PC-9 (cell line): ENCODE measurements around the gene FOXP1. TPM values are rescaled to one million over a fixed set of nuclear protein-coding genes. Genes with fewer than 3 reads are reported as not detected.

Experiments
- BruUV-seq: library from RNA; stranded (reverse); fragments of 400-500 nt; replicated peaks from 2 replicates; lab custom pipeline; 2021; lab: Mats Ljungman, UMichigan
- CTCF ChIA-PET: fragments of 300-600 bp; sonication (Branson Sonifier 250); formaldehyde crosslinking; loops from one replicate; lab custom pipeline; 2022; ENCODE audit warnings: antibody characterized with exemption; lab: Charles Lee
- POLR2A ChIA-PET: fragments of 300-600 bp; sonication (Branson Sonifier 250); formaldehyde crosslinking; loops from one replicate; lab custom pipeline; 2022; ENCODE audit warnings: antibody characterized with exemption; ENCODE audit not compliant: unreplicated experiment; lab: Charles Lee
- DNase-seq, 2 experiments: peaks; one replicate each; pipeline versions ENCODE4 v3.0.0 to v3.0.0-alpha.2; 2015 to 2022; ENCODE audit warnings: mixed read lengths in 1 of 2
- H2AFZ ChIP-seq: fragments of 200-600 bp; sonication (generic); 2 replicates; pipeline ENCODE4 v1.8.1; 2017; ENCODE audit warnings: antibody characterized with exemption
- H3F3A ChIP-seq: fragments of 200-600 bp; sonication (generic); 2 replicates; pipeline ENCODE4 v1.8.1; 2017; ENCODE audit warnings: antibody characterized with exemption, mild to moderate bottlenecking, low read depth; ENCODE audit not compliant: insufficient read depth
- H3K27ac ChIP-seq: fragments of 200-600 bp; sonication (generic); 2 replicates; pipeline ENCODE4 v1.6.1; 2016; ENCODE audit warnings: mixed run types
- H3K27me3 ChIP-seq: fragments of 200-600 bp; sonication (generic); 2 replicates; pipeline ENCODE4 v1.6.1; 2016; ENCODE audit warnings: low read depth, mixed run types; ENCODE audit not compliant: insufficient read depth
- H3K36me3 ChIP-seq: fragments of 200-600 bp; sonication (generic); 2 replicates; pipeline ENCODE4 v1.6.1; 2016; ENCODE audit warnings: low read depth, mixed run types
- H3K4me1 ChIP-seq: fragments of 200-600 bp; sonication (generic); replicated peaks from 2 replicates; pipeline ENCODE4 v1.6.1; 2016; ENCODE audit warnings: mixed run types; ENCODE audit not compliant: insufficient read depth
- H3K4me2 ChIP-seq: fragments of 200-600 bp; sonication (generic); 2 replicates; pipeline ENCODE4 v1.6.1; 2017; ENCODE audit warnings: mixed run types
- H3K4me3 ChIP-seq: fragments of 200-600 bp; sonication (generic); 2 replicates; pipeline ENCODE4 v1.6.1; 2016; ENCODE audit warnings: mixed run types
- H3K79me2 ChIP-seq: fragments of 200-600 bp; sonication (generic); 2 replicates; pipeline ENCODE4 v1.6.1; 2017; ENCODE audit warnings: low read depth, mixed run types
- H3K9me2 ChIP-seq: fragments of 200-600 bp; sonication (generic); 2 replicates; pipeline ENCODE4 v1.8.1; 2017; ENCODE audit warnings: mild to moderate bottlenecking; ENCODE audit not compliant: insufficient read depth
- H3K9me3 ChIP-seq: fragments of 200-600 bp; sonication (generic); 2 replicates; pipeline ENCODE4 v1.8.1; 2016; ENCODE audit warnings: low read depth; ENCODE audit not compliant: insufficient read depth
- H4K20me1 ChIP-seq: fragments of 200-600 bp; sonication (generic); 2 replicates; pipeline ENCODE4 v1.8.1; 2017; ENCODE audit not compliant: insufficient read depth
- CTCF ChIP-seq: fragments of 200-600 bp; sonication (generic); conservative IDR thresholded peaks from 2 replicates; pipeline ENCODE4 v1.6.1; 2017; ENCODE audit warnings: mixed run types, antibody characterized with exemption, mild to moderate bottlenecking, moderate library complexity
- EZH2 ChIP-seq: fragments of 200-600 bp; sonication (generic); IDR thresholded peaks from 2 replicates; pipeline ENCODE4 v1.8.0; 2017; ENCODE audit warnings: antibody characterized with exemption, low read depth
- intact Hi-C: fragments of 100-400 bp; cut with micrococcal nuclease; formaldehyde crosslinking; loops from one replicate; pipeline ENCODE4 v1.10.0; 2022; ENCODE audit not compliant: unreplicated experiment
- total RNA-seq: library from RNA; stranded (reverse); gene quantifications from 2 replicates; pipeline ENCODE4 v1.2.3, GENCODE V29; 2021

The FOXP1 gene
- total RNA-seq, 1 experiment from 2014 or later, result 33.3 TPM

GRCh38 chr3:70919091-70919490 is 664.4 kb downstream of the FOXP1 start:
- no peak overlapping the region for H3K4me2 ChIP-seq
- H3K27me3 ChIP-seq, result no peaks in the 10 kb centered on the region
- no TSS peak for BruUV-seq
- no peaks in the 10 kb centered on the region for H4K20me1 ChIP-seq
- no peak overlapping the region for H3K4me3 ChIP-seq
- no peaks in the 10 kb centered on the region for H3K9me3 ChIP-seq
- H3K4me1 ChIP-seq, result no peaks in the 10 kb centered on the region
- no peak for TF ChIP-seq EZH2
- no peak for TF ChIP-seq CTCF
- DNase-seq, result no peak
- H3F3A ChIP-seq, result no peaks in the 10 kb centered on the region
- no peak overlapping the region for H2AFZ ChIP-seq
- no peaks in the 10 kb centered on the region for H3K36me3 ChIP-seq
- H3K27ac ChIP-seq, result no peak overlapping the region
- no peaks in the 10 kb centered on the region for H3K79me2 ChIP-seq
- ChIA-PET CTCF (no interaction called here), POLR2A (no interaction called here)
- no peaks in the 10 kb centered on the region for H3K9me2 ChIP-seq
- intact Hi-C loops, result no loop called here

GRCh38 chr3:70916375-70917055 is 667.0 kb downstream of the FOXP1 start:
- H3K4me1 ChIP-seq, result no peaks in the 10 kb centered on the region
- BruUV-seq, result no TSS peak
- no peak for DNase-seq
- no peak overlapping the region for H3K27ac ChIP-seq
- intact Hi-C loops, result no loop called here
- H3K4me3 ChIP-seq, result no peak overlapping the region
- no peaks in the 10 kb centered on the region for H3K36me3 ChIP-seq
- H3F3A ChIP-seq, result no peaks in the 10 kb centered on the region
- no peak overlapping the region for H3K4me2 ChIP-seq
- H3K9me2 ChIP-seq, result no peaks in the 10 kb centered on the region
- no peaks in the 10 kb centered on the region for H3K27me3 ChIP-seq
- CTCF ChIA-PET, result no interaction called here
- no peaks in the 10 kb centered on the region for H3K9me3 ChIP-seq
- no peaks in the 10 kb centered on the region for H3K79me2 ChIP-seq
- H4K20me1 ChIP-seq, result no peaks in the 10 kb centered on the region
- no peak overlapping the region for H2AFZ ChIP-seq
- no peak for TF ChIP-seq EZH2
- no peak for TF ChIP-seq CTCF
- POLR2A ChIA-PET, result no interaction called here

- Histone ChIP-seq H3K9me2 (no peaks in the 10 kb centered on the region), H3K27me3 (0 out of 2 replicates have a peak, but pooled peaks cover 5% of the 10 kb centered on the region), H3K36me3 (no peaks in the 10 kb centered on the region), H3K4me2 (no peak overlapping the region), H3K9me3 (no peaks in the 10 kb centered on the region), H4K20me1 (no peaks in the 10 kb centered on the region), H3F3A (no peaks in the 10 kb centered on the region), H3K79me2 (no peaks in the 10 kb centered on the region), H3K4me3 (no peak overlapping the region), H3K4me1 (no peaks in the 10 kb centered on the region), H2AFZ (no peak overlapping the region), H3K27ac (no peak overlapping the region)
- intact Hi-C loops, result no loop called here
- CTCF ChIA-PET, result no interaction called here
- BruUV-seq, result no TSS peak
- no peak for DNase-seq
- TF ChIP-seq CTCF, result no peak
- TF ChIP-seq EZH2, result no peak
- POLR2A ChIA-PET, result no interaction called here
Observed at GRCh38 chr3:70914862-70915261, 668.7 kb downstream of the FOXP1 start.
